Common myeloid progenitor, CD34-positive (primary cell): ENCODE results near the gene CCSER2.

Experiments used
- CTCF ChIA-PET: fragments of 350-600 bp; sonication (Branson Sonifier 250); formaldehyde crosslinking; loops from one replicate; lab custom pipeline; 2021; ENCODE audit warnings: antibody characterized with exemption; lab: Charles Lee
- POLR2A ChIA-PET: fragments of 350-600 bp; sonication (Branson Sonifier 250); formaldehyde crosslinking; loops from one replicate; lab custom pipeline; 2021; ENCODE audit warnings: antibody characterized with exemption; lab: Charles Lee
- DNase-seq, 3 donors: peaks; one replicate each; pipeline versions ENCODE4 v3.0.0 to v3.0.0-alpha.2; 2013
- H3K27ac ChIP-seq, 2 experiments: 1 replicate in 1 of 2; 2 replicates in 1 of 2; pipeline ENCODE4 v1.7.0; 2013; ENCODE audit warnings: inconsistent platforms in 2 of 2, low read length in 2 of 2, mild to moderate bottlenecking in 2 of 2, low read depth in 1 of 2, moderate library complexity in 1 of 2; ENCODE audit not compliant: severe bottlenecking in 2 of 2, insufficient read depth in 1 of 2, poor library complexity in 1 of 2
- H3K27me3 ChIP-seq, 5 experiments: replicated peaks in 2 of 5; 1 replicate in 3 of 5; 2 replicates in 2 of 5; pipeline versions ENCODE4 v1.6.1 to v1.7.0; 2013; ENCODE audit warnings: low read length in 4 of 5, mild to moderate bottlenecking in 2 of 5, moderate library complexity in 2 of 5, inconsistent platforms in 1 of 5; ENCODE audit not compliant: insufficient read depth in 5 of 5, control insufficient read depth in 4 of 5
- H3K36me3 ChIP-seq, 4 experiments: 1 replicate in 2 of 4; 2 replicates in 2 of 4; pipeline versions ENCODE4 v1.6.1 to v1.7.0; 2013; ENCODE audit warnings: low read length in 3 of 4, control low read depth in 1 of 4, mild to moderate bottlenecking in 1 of 4; ENCODE audit not compliant: control insufficient read depth in 4 of 4, insufficient read depth in 4 of 4
- H3K4me1 ChIP-seq, 4 experiments: 1 replicate in 3 of 4; 2 replicates in 1 of 4; pipeline versions ENCODE4 v1.6.1 to v1.7.1; 2013; ENCODE audit warnings: low read length in 3 of 4, mild to moderate bottlenecking in 3 of 4, control low read depth in 1 of 4, inconsistent platforms in 1 of 4, moderate library complexity in 1 of 4; ENCODE audit not compliant: control insufficient read depth in 4 of 4, insufficient read depth in 4 of 4; ENCODE audit errors: control extremely low read depth in 1 of 4
- H3K4me3 ChIP-seq, 7 experiments: 1 replicate in 4 of 7; 2 replicates in 3 of 7; pipeline versions ENCODE4 v1.5.1 to v1.7.0; 2013; ENCODE audit warnings: mild to moderate bottlenecking in 7 of 7, low read length in 6 of 7, moderate library complexity in 6 of 7, inconsistent platforms in 2 of 7, low read depth in 2 of 7, control low read depth in 1 of 7; ENCODE audit not compliant: insufficient read depth in 4 of 7, control insufficient read depth in 1 of 7; ENCODE audit errors: extremely low read depth in 1 of 7
- H3K9me3 ChIP-seq, 5 experiments: 1 replicate in 4 of 5; 2 replicates in 1 of 5; pipeline versions ENCODE4 v1.6.1 to v1.7.1; 2013; ENCODE audit warnings: low read length in 4 of 5, mild to moderate bottlenecking in 2 of 5, inconsistent platforms in 1 of 5, low read depth in 1 of 5, moderate library complexity in 1 of 5; ENCODE audit not compliant: control insufficient read depth in 4 of 5, insufficient read depth in 2 of 5; ENCODE audit errors: control extremely low read depth in 1 of 5
- WGBS: methylation state at CpG from one replicate; pipeline ENCODE4 v1.1.5; 2013; ENCODE audit not compliant: insufficient coverage; 5-methylcytosine and 5-hydroxymethylcytosine counted together

The CCSER2 gene

GRCh38 chr10:84541289-84541637 lies 212.9 kb downstream of the CCSER2 start:
- ChIA-PET CTCF (interaction anchor here (1.1 to 10.9 kb wide), 4 partner anchors 111 to 276 kb away, joined by 3 to 139 read pairs (median 86); no protein-coding TSS in a partner anchor), POLR2A (no interaction called here)
- Histone ChIP-seq H3K4me3 (peak overlapping the region in 2 of 7 experiments; percentile 42 to 67), H3K9me3 (no peaks in the 10 kb centered on the region), H3K4me1 (peaks cover 0 to 9% (median 6%) of the 10 kb centered on the region in 4 experiments), H3K27ac (no peak overlapping the region), H3K27me3 (peaks cover 0 to 60% (median 18%) of the 10 kb centered on the region in 5 experiments), H3K36me3 (no peaks in the 10 kb centered on the region)
- DNase-seq: no peak
- 81% methylated on average over 6 of the region's 6 CpGs for WGBS

- no peak overlapping the region for H3K4me3 ChIP-seq
- H3K27me3 ChIP-seq: peaks cover 0 to 66% (median 18%) of the 10 kb centered on the region in 5 experiments
- peaks cover 0 to 9% (median 6%) of the 10 kb centered on the region in 4 experiments for H3K4me1 ChIP-seq
- H3K27ac ChIP-seq: no peak overlapping the region
- ChIA-PET CTCF (interaction anchor here (1.7 to 10.9 kb wide), 4 partner anchors 10 to 278 kb away, joined by 4 to 139 read pairs (median 72); no protein-coding TSS in a partner anchor), POLR2A (no interaction called here)
- no peaks in the 10 kb centered on the region for H3K9me3 ChIP-seq
- 84% methylated on average over 21 of the region's 25 CpGs for WGBS
- DNase-seq: no peak
- H3K36me3 ChIP-seq: no peaks in the 10 kb centered on the region
Measured at GRCh38 chr10:84542522-84543490, 214.4 kb downstream of the CCSER2 start.

GRCh38 chr10:84543948-84544347 lies 215.6 kb downstream of the CCSER2 start:
- 85% methylated on average over 4 of the region's 5 CpGs for WGBS
- no peak for DNase-seq
- H3K4me1 ChIP-seq: peaks cover 0 to 9% (median 6%) of the 10 kb centered on the region in 4 experiments
- peaks cover 0 to 70% (median 18%) of the 10 kb centered on the region in 5 experiments for H3K27me3 ChIP-seq
- H3K36me3 ChIP-seq: no peaks in the 10 kb centered on the region
- H3K9me3 ChIP-seq: no peaks in the 10 kb centered on the region
- H3K4me3 ChIP-seq: no peak overlapping the region
- POLR2A ChIA-PET: no interaction called here
- CTCF ChIA-PET: interaction anchor here (1.4 to 10.9 kb wide), 3 partner anchors 8 to 279 kb away, joined by 3 to 139 read pairs (median 7); no protein-coding TSS in a partner anchor
- no peak overlapping the region for H3K27ac ChIP-seq

GRCh38 chr10:84545651-84546050 lies 217.3 kb downstream of the CCSER2 start:
- DNase-seq: no peak
- Histone ChIP-seq H3K36me3 (no peaks in the 10 kb centered on the region), H3K27ac (no peak overlapping the region), H3K9me3 (no peaks in the 10 kb centered on the region), H3K4me3 (no peak overlapping the region), H3K27me3 (peaks cover 0 to 67% (median 24%) of the 10 kb centered on the region in 5 experiments), H3K4me1 (peaks cover 0 to 6% (median 4%) of the 10 kb centered on the region in 4 experiments)
- POLR2A ChIA-PET: no interaction called here
- CTCF ChIA-PET: interaction anchor here (1.0 kb wide), 1 partner anchor 16 kb away, joined by 3 read pairs; no protein-coding TSS in a partner anchor

GRCh38 chr10:84546609-84547008 lies 218.2 kb downstream of the CCSER2 start:
- POLR2A ChIA-PET: no interaction called here

GRCh38 chr10:84547616-84548015 lies 219.2 kb downstream of the CCSER2 start:
- WGBS: no CpG with 5 or more reads among the region's 3 CpGs
- Histone ChIP-seq H3K27me3 (peaks cover 0 to 59% (median 22%) of the 10 kb centered on the region in 5 experiments), H3K27ac (no peak overlapping the region), H3K36me3 (no peaks in the 10 kb centered on the region), H3K4me1 (no peaks in the 10 kb centered on the region), H3K4me3 (no peak overlapping the region), H3K9me3 (no peaks in the 10 kb centered on the region)
- ChIA-PET POLR2A (no interaction called here), CTCF (interaction anchor here (0.7 kb wide), 2 partner anchors 11 to 48 kb away, joined by 3 read pairs; no protein-coding TSS in a partner anchor)
- peak in 2 of 3 donors; percentile 36 to 43 for DNase-seq

More at GRCh38 chr10:84546609-84547008, 218.2 kb downstream of the CCSER2 start:
- Histone ChIP-seq H3K9me3 (no peaks in the 10 kb centered on the region), H3K4me3 (no peak overlapping the region), H3K4me1 (no peaks in the 10 kb centered on the region), H3K27me3 (peaks cover 0 to 65% (median 21%) of the 10 kb centered on the region in 5 experiments), H3K27ac (no peak overlapping the region), H3K36me3 (no peaks in the 10 kb centered on the region)
- WGBS: 97% methylated on average over 7 of the region's 8 CpGs
- DNase-seq: no peak
- CTCF ChIA-PET: interaction anchor here (1.0 kb wide), 1 partner anchor 15 kb away, joined by 3 read pairs; no protein-coding TSS in a partner anchor
